ENCODE results near the gene PSMC5.
"Not testable (repeated sequence)": the region's sequence is repeated elsewhere in the genome, so short reads cannot be mapped to it uniquely, and the experiment has no call there.

DNA sequence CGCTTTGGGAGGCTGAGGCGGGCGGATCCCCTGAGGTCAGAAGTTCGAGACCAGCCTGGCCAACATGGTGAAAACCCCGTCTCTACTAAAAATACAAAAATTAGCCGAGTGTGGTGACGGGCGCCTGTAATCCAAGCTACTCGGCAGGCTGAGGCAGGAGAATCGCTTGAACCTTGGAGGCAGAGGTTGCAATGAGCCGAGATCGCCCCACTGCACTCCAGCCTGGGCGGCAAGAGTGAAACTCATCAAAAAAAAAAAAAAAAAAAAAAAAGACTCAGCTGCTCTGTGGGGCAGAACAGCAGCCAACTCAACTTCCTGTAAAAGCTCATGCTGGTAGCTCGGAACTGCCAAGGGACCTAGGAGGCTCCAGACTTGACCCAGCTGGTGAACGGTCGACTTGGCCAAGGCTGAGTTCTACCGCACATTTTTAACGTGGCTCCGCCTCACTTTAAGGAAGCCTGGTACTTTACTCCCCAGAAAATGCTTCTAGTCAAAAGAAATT, 16.2 kb downstream of the PSMC5 start:
- TF ChIP-seq, protein P1, sequence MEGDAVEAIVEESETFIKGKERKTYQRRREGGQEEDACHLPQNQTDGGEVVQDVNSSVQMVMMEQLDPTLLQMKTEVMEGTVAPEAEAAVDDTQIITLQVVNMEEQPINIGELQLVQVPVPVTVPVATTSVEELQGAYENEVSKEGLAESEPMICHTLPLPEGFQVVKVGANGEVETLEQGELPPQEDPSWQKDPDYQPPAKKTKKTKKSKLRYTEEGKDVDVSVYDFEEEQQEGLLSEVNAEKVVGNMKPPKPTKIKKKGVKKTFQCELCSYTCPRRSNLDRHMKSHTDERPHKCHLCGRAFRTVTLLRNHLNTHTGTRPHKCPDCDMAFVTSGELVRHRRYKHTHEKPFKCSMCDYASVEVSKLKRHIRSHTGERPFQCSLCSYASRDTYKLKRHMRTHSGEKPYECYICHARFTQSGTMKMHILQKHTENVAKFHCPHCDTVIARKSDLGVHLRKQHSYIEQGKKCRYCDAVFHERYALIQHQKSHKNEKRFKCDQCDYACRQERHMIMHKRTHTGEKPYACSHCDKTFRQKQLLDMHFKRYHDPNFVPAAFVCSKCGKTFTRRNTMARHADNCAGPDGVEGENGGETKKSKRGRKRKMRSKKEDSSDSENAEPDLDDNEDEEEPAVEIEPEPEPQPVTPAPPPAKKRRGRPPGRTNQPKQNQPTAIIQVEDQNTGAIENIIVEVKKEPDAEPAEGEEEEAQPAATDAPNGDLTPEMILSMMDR (IDR thresholded peaks at IDR 0.05), result not testable (repeated sequence)
- TF ChIP-seq POLR2A (IDR thresholded peaks at IDR 0.05), result not testable (repeated sequence)

All from breast epithelium (tissue), 3 donors.